Measurements from ENCODE around the gene SMIM45.

SMIM45 gene

DNA sequence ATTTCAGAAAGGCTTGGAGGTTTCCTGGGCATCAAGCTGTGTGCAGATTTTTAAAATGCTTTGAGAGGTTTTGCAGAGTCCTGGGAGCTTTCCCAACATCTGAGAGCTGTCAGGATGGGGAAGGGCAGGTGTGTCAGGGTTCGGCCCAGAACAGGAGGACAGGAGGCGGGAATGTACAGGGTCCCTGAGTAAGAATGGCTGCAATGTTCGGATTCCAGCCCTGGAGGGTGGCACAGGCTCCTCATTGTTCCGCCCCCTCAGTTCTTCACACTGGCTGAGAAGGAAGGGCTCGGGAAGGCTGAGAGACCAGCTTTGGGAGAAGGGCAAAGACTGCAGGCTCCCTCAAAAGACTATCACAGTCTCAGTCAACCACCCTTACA is 12.2 kb downstream of the SMIM45 start:
- no peaks in the 10 kb centered on the region for H3K27me3 Mint-ChIP-seq (ENCODE audit: insufficient read depth, unreplicated experiment)
- no peak for DNase-seq (ENCODE audit: unreplicated experiment)
- intact Hi-C loops (cut with micrococcal nuclease) = loop anchor here (10.0 kb wide), 1 partner anchor 511 kb away; no protein-coding TSS in a partner anchor
- no TSS peak for BruUV-seq (replicated peaks)
- TF ChIP-seq, protein P1, sequence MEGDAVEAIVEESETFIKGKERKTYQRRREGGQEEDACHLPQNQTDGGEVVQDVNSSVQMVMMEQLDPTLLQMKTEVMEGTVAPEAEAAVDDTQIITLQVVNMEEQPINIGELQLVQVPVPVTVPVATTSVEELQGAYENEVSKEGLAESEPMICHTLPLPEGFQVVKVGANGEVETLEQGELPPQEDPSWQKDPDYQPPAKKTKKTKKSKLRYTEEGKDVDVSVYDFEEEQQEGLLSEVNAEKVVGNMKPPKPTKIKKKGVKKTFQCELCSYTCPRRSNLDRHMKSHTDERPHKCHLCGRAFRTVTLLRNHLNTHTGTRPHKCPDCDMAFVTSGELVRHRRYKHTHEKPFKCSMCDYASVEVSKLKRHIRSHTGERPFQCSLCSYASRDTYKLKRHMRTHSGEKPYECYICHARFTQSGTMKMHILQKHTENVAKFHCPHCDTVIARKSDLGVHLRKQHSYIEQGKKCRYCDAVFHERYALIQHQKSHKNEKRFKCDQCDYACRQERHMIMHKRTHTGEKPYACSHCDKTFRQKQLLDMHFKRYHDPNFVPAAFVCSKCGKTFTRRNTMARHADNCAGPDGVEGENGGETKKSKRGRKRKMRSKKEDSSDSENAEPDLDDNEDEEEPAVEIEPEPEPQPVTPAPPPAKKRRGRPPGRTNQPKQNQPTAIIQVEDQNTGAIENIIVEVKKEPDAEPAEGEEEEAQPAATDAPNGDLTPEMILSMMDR (IDR thresholded peaks at IDR 0.05; ENCODE audit: unreplicated experiment) = no peak
- H3K4me3 Mint-ChIP-seq (ENCODE audit: unreplicated experiment) = no peak overlapping the region
- no peak overlapping the region for H3K27ac Mint-ChIP-seq (ENCODE audit: low read depth, unreplicated experiment)
- H3K9me3 Mint-ChIP-seq (ENCODE audit: unreplicated experiment) = no peaks in the 10 kb centered on the region
- H3K36me3 Mint-ChIP-seq (ENCODE audit: insufficient read depth, unreplicated experiment) = no peaks in the 10 kb centered on the region
- POLR2A ChIA-PET = no interaction called here
- CTCF ChIA-PET = interaction anchor here (0.6 to 1.8 kb wide), 5 partner anchors 78 to 510 kb away, joined by 3 to 6 read pairs (median 3); no protein-coding TSS in a partner anchor
- H3K4me1 Mint-ChIP-seq (ENCODE audit: insufficient read depth, unreplicated experiment) = peaks cover 12% of the 10 kb centered on the region

DNA sequence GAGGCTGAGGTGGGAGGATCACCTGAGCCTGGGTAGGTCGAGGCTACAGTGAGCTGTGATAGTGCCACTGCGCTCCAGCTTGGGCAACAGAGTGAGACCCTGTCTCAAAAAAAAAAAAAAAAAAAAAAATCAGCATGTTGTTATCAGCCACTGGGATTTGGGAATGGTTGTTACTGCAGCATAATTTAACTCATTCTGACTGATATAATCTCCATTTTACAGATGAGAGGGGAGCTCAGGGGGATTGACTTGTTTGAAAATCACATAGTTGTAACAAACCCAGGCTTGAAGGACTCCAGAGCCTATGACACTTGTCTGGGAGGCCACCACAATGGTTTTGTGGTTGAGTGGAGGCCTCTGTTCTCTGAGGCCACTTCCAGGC is 14.3 kb downstream of the SMIM45 start:
- CTCF ChIA-PET = interaction anchor here (0.6 to 1.5 kb wide), 10 partner anchors 16 to 475 kb away, joined by 3 to 8 read pairs (median 3); partner anchors contain the start of gene NDUFA6
- Mint-ChIP-seq H3K27me3 (ENCODE audit: insufficient read depth, unreplicated experiment) (no peaks in the 10 kb centered on the region), H3K4me1 (ENCODE audit: insufficient read depth, unreplicated experiment) (peaks cover 6% of the 10 kb centered on the region)

DNA sequence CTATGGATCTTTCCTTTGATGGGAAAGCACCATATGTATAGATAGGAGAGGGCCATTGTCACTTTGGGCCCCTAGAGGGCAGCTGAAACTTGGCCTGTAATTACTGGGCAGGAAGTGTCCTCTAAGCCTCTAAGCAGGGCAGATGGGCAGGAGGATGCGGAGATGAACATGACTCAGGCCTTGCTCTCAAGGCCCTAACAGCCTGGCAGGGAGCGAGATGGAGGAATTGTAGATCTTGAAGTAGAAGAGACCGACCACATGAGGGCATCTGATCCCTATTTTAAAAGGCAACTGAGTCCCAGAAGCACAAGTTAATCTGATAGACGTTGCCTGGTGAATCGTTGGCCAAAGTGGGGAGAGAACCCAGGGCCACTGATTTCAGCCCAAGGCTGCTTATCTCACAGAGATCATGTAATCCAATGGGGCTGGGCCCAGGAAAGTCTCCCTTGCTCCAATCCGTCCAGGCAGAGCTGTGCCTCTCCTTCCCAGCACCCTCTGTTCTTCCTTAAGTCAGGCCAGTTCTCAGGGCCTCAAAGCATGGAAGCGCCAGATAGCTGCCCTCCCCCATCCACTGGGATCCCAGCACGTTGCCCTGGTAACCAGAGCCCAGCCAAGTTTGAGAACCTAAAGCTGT is 14.8 kb downstream of the SMIM45 start:
- no peak overlapping the region for H3K4me3 Mint-ChIP-seq (ENCODE audit: unreplicated experiment)
- DNase-seq (ENCODE audit: unreplicated experiment) = peak; percentile 76
- no peaks in the 10 kb centered on the region for H3K9me3 Mint-ChIP-seq (ENCODE audit: unreplicated experiment)
- intact Hi-C loops (cut with micrococcal nuclease) = loop anchor here (1.0 to 10.0 kb wide), 5 partner anchors 125 to 508 kb away; no protein-coding TSS in a partner anchor
- ChIA-PET POLR2A (interaction anchor here (0.6 to 1.3 kb wide), 3 partner anchors 17 to 585 kb away, joined by 3 to 4 read pairs (median 3); no protein-coding TSS in a partner anchor), CTCF (interaction anchor here (0.6 to 2.1 kb wide), 16 partner anchors 13 to 475 kb away, joined by 3 to 8 read pairs (median 3); partner anchors contain the start of genes NDUFA6 and SMDT1)
- no peaks in the 10 kb centered on the region for H3K36me3 Mint-ChIP-seq (ENCODE audit: insufficient read depth, unreplicated experiment)
- no peaks in the 10 kb centered on the region for H3K27me3 Mint-ChIP-seq (ENCODE audit: insufficient read depth, unreplicated experiment)
- peaks cover 6% of the 10 kb centered on the region for H3K4me1 Mint-ChIP-seq (ENCODE audit: insufficient read depth, unreplicated experiment)
- TF ChIP-seq, protein P1 (IDR thresholded peaks at IDR 0.05; ENCODE audit: unreplicated experiment) = peak; percentile 29
- H3K27ac Mint-ChIP-seq (ENCODE audit: low read depth, unreplicated experiment) = no peak overlapping the region
- BruUV-seq (replicated peaks) = no TSS peak

More for the DNA sequence above, 14.3 kb downstream of the SMIM45 start:
- POLR2A ChIA-PET = interaction anchor here (0.6 kb wide), 2 partner anchors 161 to 586 kb away, joined by 3 read pairs; no protein-coding TSS in a partner anchor
- no peaks in the 10 kb centered on the region for H3K9me3 Mint-ChIP-seq (ENCODE audit: unreplicated experiment)
- intact Hi-C loops (cut with micrococcal nuclease) = loop anchor here (1.0 to 10.0 kb wide), 5 partner anchors 125 to 509 kb away; no protein-coding TSS in a partner anchor
- no peaks in the 10 kb centered on the region for H3K36me3 Mint-ChIP-seq (ENCODE audit: insufficient read depth, unreplicated experiment)
- H3K4me3 Mint-ChIP-seq (ENCODE audit: unreplicated experiment) = no peak overlapping the region
- TF ChIP-seq, protein P1 (IDR thresholded peaks at IDR 0.05; ENCODE audit: unreplicated experiment) = no peak
- no TSS peak for BruUV-seq (replicated peaks)
- H3K27ac Mint-ChIP-seq (ENCODE audit: low read depth, unreplicated experiment) = no peak overlapping the region
- no peak for DNase-seq (ENCODE audit: unreplicated experiment)

DNA sequence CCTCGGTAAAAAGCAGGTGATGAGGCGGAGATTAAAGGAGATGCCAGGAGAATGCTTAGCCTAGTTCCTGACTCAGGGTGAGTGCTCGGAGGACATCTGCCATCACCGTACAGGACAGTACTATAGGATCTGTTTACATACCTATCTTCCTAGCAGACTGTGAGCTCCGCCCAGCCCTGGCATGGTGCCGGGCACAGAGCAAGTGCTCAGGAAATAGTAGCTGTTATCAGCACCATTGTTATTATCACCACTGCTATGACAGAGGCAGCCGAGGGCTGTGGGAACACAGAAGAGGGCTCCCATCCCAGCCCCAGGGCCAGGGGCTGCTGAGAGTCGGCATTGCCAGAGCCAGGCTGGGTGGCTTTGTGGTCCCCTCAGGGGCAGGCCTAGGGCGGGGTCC is 16.7 kb downstream of the SMIM45 start:
- no peak for DNase-seq (ENCODE audit: unreplicated experiment)
- Mint-ChIP-seq H3K36me3 (ENCODE audit: insufficient read depth, unreplicated experiment) (no peaks in the 10 kb centered on the region), H3K27ac (ENCODE audit: low read depth, unreplicated experiment) (no peak overlapping the region), H3K4me1 (ENCODE audit: insufficient read depth, unreplicated experiment) (peaks cover 6% of the 10 kb centered on the region), H3K4me3 (ENCODE audit: unreplicated experiment) (no peak overlapping the region), H3K27me3 (ENCODE audit: insufficient read depth, unreplicated experiment) (peaks cover 11% of the 10 kb centered on the region), H3K9me3 (ENCODE audit: unreplicated experiment) (no peaks in the 10 kb centered on the region)
- TF ChIP-seq, protein P1 (IDR thresholded peaks at IDR 0.05; ENCODE audit: unreplicated experiment) = no peak
- POLR2A ChIA-PET = interaction anchor here (0.6 kb wide), 1 partner anchor 26 kb away, joined by 3 read pairs; no protein-coding TSS in a partner anchor
- CTCF ChIA-PET = interaction anchor here (0.5 to 2.1 kb wide), 4 partner anchors 11 to 126 kb away, joined by 3 to 7 read pairs (median 4); no protein-coding TSS in a partner anchor
- intact Hi-C loops (cut with micrococcal nuclease) = loop anchor here (5.0 to 10.0 kb wide), 2 partner anchors 469 to 506 kb away; no protein-coding TSS in a partner anchor
- BruUV-seq (replicated peaks) = no TSS peak
